Testis (tissue), 3 donors: Measurements from ENCODE around the gene FBXL13. TPM values are rescaled to one million over a fixed set of nuclear protein-coding genes. Genes with fewer than 3 reads are reported as not detected.
"Not testable (repeated sequence)": the region's sequence is repeated elsewhere in the genome, so short reads cannot be mapped to it uniquely, and the experiment has no call there.

ENCODE experiments used
- DNase-seq: peaks from one replicate; pipeline ENCODE4 v3.0.0-alpha.2; 2019
- H3K27ac ChIP-seq, 2 donors: fragments of 200-600 bp; sonication (generic); one replicate each; pipeline ENCODE4 v1.5.1; 2019
- H3K27me3 ChIP-seq: fragments of 200-600 bp; sonication (generic); one replicate; pipeline ENCODE4 v1.5.1; 2019
- H3K36me3 ChIP-seq: fragments of 200-600 bp; sonication (generic); one replicate; pipeline ENCODE4 v1.5.1; 2017; ENCODE audit warnings: low read depth; ENCODE audit errors: missing control alignments
- H3K4me1 ChIP-seq: fragments of 200-600 bp; sonication (generic); one replicate; pipeline ENCODE4 v1.5.1; 2019
- H3K4me3 ChIP-seq, 2 donors: fragments of 200-600 bp; sonication (generic); one replicate each; pipeline ENCODE4 v1.5.1; 2017 to 2019
- H3K9me3 ChIP-seq: fragments of 200-600 bp; sonication (generic); one replicate; pipeline ENCODE4 v1.5.1; 2017
- CTCF ChIP-seq, 3 experiments: fragments of 450-650 bp in 2 of 3; fragments of 200-600 bp in 1 of 3; sonication (generic) in 1 of 3; IDR thresholded peaks; one replicate each; pipeline ENCODE4 v1.5.1; 2016 to 2019; ENCODE audit warnings: antibody characterized with exemption in 3 of 3, mild to moderate bottlenecking in 2 of 3, moderate library complexity in 1 of 3
- POLR2A ChIP-seq: fragments of 450-650 bp; IDR thresholded peaks from one replicate; pipeline ENCODE4 v1.6.1; 2017; ENCODE audit warnings: antibody characterized with exemption, mild to moderate bottlenecking, moderate library complexity
- WGBS, 2 donors: methylation state at CpG; one replicate each; pipeline ENCODE4 v1.1.5; 2018; 5-methylcytosine and 5-hydroxymethylcytosine counted together
- intact Hi-C: fragments of 100-400 bp; cut with DNase I; formaldehyde crosslinking; loops from one replicate; pipeline ENCODE4 v1.15.1; 2023; ENCODE audit warnings: low total_unique reads
- polyA plus RNA-seq: library from polyadenylated mRNA; stranded (reverse); fragments of 350-450 nt; fragmentation: Illumina TruSeq; extraction: RNeasy Lipid Tissue Mini Kit (QIAGEN cat#74804); gene quantifications from one replicate; pipeline ENCODE4 v1.2.3, GENCODE V29; 2014; ENCODE audit warnings: low read depth, low replicate concordance; ENCODE audit not compliant: insufficient read depth
- total RNA-seq, 2 donors: library from RNA; depleted of rRNA; stranded (reverse); fragments of >200 nt; gene quantifications; one replicate each; pipeline ENCODE4 v1.2.3, GENCODE V29; 2016

The FBXL13 gene
- total and polyA plus RNA-seq, 3 donors from 2014 or later, result 21.1 to 38.8 (median 28.6) TPM

GRCh38 chr7:103114576-103115008, 40.0 kb upstream of the FBXL13 start:
- no peak for TF ChIP-seq POLR2A
- intact Hi-C loops, result no loop called here
- no peak for DNase-seq
- WGBS, 2 donors, result 79 to 90% methylated on average over 1 of the region's 1 CpG
- peaks cover 18% of the 10 kb centered on the region for H3K4me1 ChIP-seq
- H3K36me3 ChIP-seq, result no peaks in the 10 kb centered on the region
- no peak overlapping the region for H3K4me3 ChIP-seq
- H3K27ac ChIP-seq, result peak overlapping the region in 1 of 2 donors; percentile 48
- no peaks in the 10 kb centered on the region for H3K27me3 ChIP-seq
- H3K9me3 ChIP-seq, result no peaks in the 10 kb centered on the region

- DNase-seq, result no peak
- H3K4me3 ChIP-seq, result no peak overlapping the region
- TF ChIP-seq CTCF (IDR thresholded peaks at IDR 0.05) (no peak), POLR2A (no peak)
- no peak overlapping the region for H3K27ac ChIP-seq
- no peaks in the 10 kb centered on the region for H3K9me3 ChIP-seq
- H3K36me3 ChIP-seq, result no peaks in the 10 kb centered on the region
- intact Hi-C loops, result no loop called here
- H3K4me1 ChIP-seq, result peaks cover 18% of the 10 kb centered on the region
- WGBS, 2 donors, result 90 to 98% methylated on average over 2 of the region's 2 CpGs
- no peaks in the 10 kb centered on the region for H3K27me3 ChIP-seq
Measured at GRCh38 chr7:103113164-103113563, 38.6 kb upstream of the FBXL13 start.

GRCh38 chr7:103106703-103107070, 32.1 kb upstream of the FBXL13 start:
- intact Hi-C loops, H3K9me3 ChIP-seq, H3K27me3 ChIP-seq, H3K4me3 ChIP-seq, H3K4me1 ChIP-seq, H3K36me3 ChIP-seq, DNase-seq: not testable (repeated sequence)
- 40 to 47% methylated on average over 5 to 6 of the region's 6 CpGs for WGBS, 2 donors
- H3K27ac ChIP-seq, result peak overlapping the region in 1 of 2 donors; percentile 50

DNA sequence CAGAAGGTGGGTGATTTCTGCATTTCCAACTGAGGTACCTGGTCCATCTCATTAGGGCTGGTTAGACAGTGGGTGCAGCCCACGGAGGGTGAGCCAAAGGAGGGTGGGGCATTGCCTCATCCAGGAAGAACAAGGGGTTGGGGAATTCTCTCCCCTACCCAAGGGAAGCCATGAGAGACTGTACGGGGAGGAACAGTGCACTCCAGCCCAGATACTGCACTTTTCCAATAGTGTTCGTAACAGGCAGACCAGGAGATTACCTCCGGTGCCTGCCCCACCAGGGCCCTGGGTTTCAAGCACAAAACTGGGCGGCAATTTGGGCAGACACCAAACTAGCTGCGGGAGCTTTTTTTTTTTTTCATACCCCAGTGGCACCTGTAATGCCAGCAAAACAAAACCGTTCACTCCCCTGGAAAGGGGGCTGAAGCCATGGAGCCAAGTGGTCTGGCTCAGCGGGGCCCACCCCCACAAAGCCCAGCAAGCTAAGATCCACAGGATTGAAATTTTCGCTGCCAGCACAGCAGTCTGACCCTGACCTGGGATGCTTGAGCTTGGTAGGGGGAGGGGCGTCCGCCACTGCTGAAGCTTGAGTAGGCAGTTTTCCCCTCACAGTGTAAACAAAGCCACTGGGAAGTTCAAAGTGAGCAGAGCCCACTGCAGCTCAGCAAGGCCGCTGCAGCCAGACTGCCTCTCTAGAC, 31.6 kb upstream of the FBXL13 start:
- Histone ChIP-seq H3K4me3 (no peak overlapping the region), H3K36me3 (no peaks in the 10 kb centered on the region), H3K27ac (peak overlapping the region in 1 of 2 donors; percentile 50), H3K27me3 (no peaks in the 10 kb centered on the region), H3K4me1 (peaks cover 8% of the 10 kb centered on the region), H3K9me3 (no peaks in the 10 kb centered on the region)
- no peak for DNase-seq
- WGBS, 2 donors, result 43 to 61% methylated on average over 5 to 12 of the region's 12 CpGs
- intact Hi-C loops, result no loop called here
- no peak for TF ChIP-seq POLR2A
- no peak for TF ChIP-seq CTCF (IDR thresholded peaks at IDR 0.05)

DNA sequence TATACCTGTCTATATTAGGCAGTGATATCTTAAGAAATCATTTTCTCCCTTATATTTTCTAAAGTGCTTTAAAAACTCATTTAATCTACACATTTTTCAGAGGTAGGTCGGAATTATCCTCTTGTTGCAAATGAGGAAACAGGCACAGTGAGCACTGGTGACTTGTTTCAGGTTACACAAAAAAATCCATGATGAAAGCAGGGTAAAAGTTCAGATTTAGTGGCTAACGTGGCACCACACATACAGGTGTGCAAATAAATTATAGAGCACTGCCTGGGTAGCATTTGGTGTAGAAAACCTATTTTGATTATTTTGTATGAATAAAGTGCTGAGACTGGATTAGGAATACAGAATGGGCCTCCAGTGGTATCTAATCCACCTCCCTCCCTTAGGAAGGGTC, 26.9 kb upstream of the FBXL13 start:
- no peak for DNase-seq
- H3K9me3 ChIP-seq, result no peaks in the 10 kb centered on the region
- intact Hi-C loops, result no loop called here
- no peaks in the 10 kb centered on the region for H3K27me3 ChIP-seq
- H3K4me3 ChIP-seq, result no peak overlapping the region
- WGBS, 2 donors, result 40 to 48% methylated on average over 2 of the region's 2 CpGs
- H3K36me3 ChIP-seq, result no peaks in the 10 kb centered on the region
- no peak overlapping the region for H3K27ac ChIP-seq
- TF ChIP-seq CTCF (IDR thresholded peaks at IDR 0.05) (no peak), POLR2A (no peak)
- peaks cover 4% of the 10 kb centered on the region for H3K4me1 ChIP-seq

- H3K9me3 ChIP-seq, result no peaks in the 10 kb centered on the region
- H3K27me3 ChIP-seq, result no peaks in the 10 kb centered on the region
- no peaks in the 10 kb centered on the region for H3K36me3 ChIP-seq
- H3K4me1 ChIP-seq, result no peaks in the 10 kb centered on the region
- no peak for TF ChIP-seq CTCF (IDR thresholded peaks at IDR 0.05)
- TF ChIP-seq POLR2A, result no peak
- 60 to 61% methylated on average over 3 of the region's 3 CpGs for WGBS, 2 donors
- no peak for DNase-seq
- intact Hi-C loops, result no loop called here
- H3K4me3 ChIP-seq, result no peak overlapping the region
- H3K27ac ChIP-seq, result no peak overlapping the region
Measured at GRCh38 chr7:103100348-103100747, 25.8 kb upstream of the FBXL13 start.
